NCI-H1105 (cell line): ENCODE measurements around the gene APLP2.
"Not testable (repeated sequence)": the region's sequence is repeated elsewhere in the genome, so short reads cannot be mapped to it uniquely, and the experiment has no call there.

Experiments
- DNase-seq: peaks from one replicate; lab custom pipeline; 2025; lab: John Stamatoyannopoulos, UW

The APLP2 gene

GRCh38 chr11:130090517-130090916 lies 20.8 kb downstream of the APLP2 start:
- DNase-seq: not testable (repeated sequence)

- DNase-seq: not testable (repeated sequence)
Measured at GRCh38 chr11:130091169-130091568, 21.5 kb downstream of the APLP2 start.

GRCh38 chr11:130092661-130093060 lies 23.0 kb downstream of the APLP2 start:
- DNase-seq: no peak

GRCh38 chr11:130094614-130095013 lies 24.9 kb downstream of the APLP2 start:
- no peak for DNase-seq

GRCh38 chr11:130095326-130095725 lies 25.6 kb downstream of the APLP2 start:
- no peak for DNase-seq

GRCh38 chr11:130096042-130096441 lies 26.3 kb downstream of the APLP2 start:
- DNase-seq: no peak

- DNase-seq: peak; percentile 81
Measured at GRCh38 chr11:130096823-130097222, 27.1 kb downstream of the APLP2 start.

GRCh38 chr11:130097285-130097684 lies 27.6 kb downstream of the APLP2 start:
- DNase-seq: no peak

- no peak for DNase-seq
Measured at GRCh38 chr11:130099356-130099755, 29.7 kb downstream of the APLP2 start.

- DNase-seq: no peak
Measured at GRCh38 chr11:130100381-130101095, 30.8 kb downstream of the APLP2 start.

GRCh38 chr11:130101661-130102060 lies 32.0 kb downstream of the APLP2 start:
- no peak for DNase-seq

- DNase-seq: no peak
Measured at GRCh38 chr11:130102301-130103249, 32.9 kb downstream of the APLP2 start.

GRCh38 chr11:130103296-130103814 lies 33.7 kb downstream of the APLP2 start:
- no peak for DNase-seq

- DNase-seq: no peak
Measured at GRCh38 chr11:130106381-130106780, 36.7 kb downstream of the APLP2 start.

- not testable (repeated sequence) for DNase-seq
Measured at GRCh38 chr11:130108671-130109070, 39.0 kb downstream of the APLP2 start.

- DNase-seq: no peak
Measured at GRCh38 chr11:130109386-130109785, 39.7 kb downstream of the APLP2 start.

GRCh38 chr11:130110339-130111108 lies 40.8 kb downstream of the APLP2 start:
- no peak for DNase-seq

- no peak for DNase-seq
Measured at GRCh38 chr11:130112071-130112830, 42.6 kb downstream of the APLP2 start.

- DNase-seq: no peak
Measured at GRCh38 chr11:130114281-130114680, 44.6 kb downstream of the APLP2 start.

GRCh38 chr11:130114726-130115125 lies 45.0 kb downstream of the APLP2 start:
- DNase-seq: no peak

- peak; percentile 39 for DNase-seq
Measured at GRCh38 chr11:130115218-130115617, 45.5 kb downstream of the APLP2 start.
